Lung microvascular endothelial cell (primary cell): ENCODE measurements around the gene EEF1AKMT3. TPM values are rescaled to one million over a fixed set of nuclear protein-coding genes. Genes with fewer than 3 reads are reported as not detected.

Source experiments
- DNase-seq, 2 donors: peaks; one replicate each; pipeline versions ENCODE4 v3.0.0 to v3.0.0-alpha.2; 2010; ENCODE audit warnings: low read depth in 2 of 2
- total RNA-seq: library from RNA; depleted of rRNA; stranded (reverse); fragments of >200 nt; gene quantifications from 2 replicates; pipeline ENCODE4 v1.2.1, GENCODE V29; 2014

EEF1AKMT3 gene
- total RNA-seq, 1 donor from 2014 or later: 5.0 TPM

DNA sequence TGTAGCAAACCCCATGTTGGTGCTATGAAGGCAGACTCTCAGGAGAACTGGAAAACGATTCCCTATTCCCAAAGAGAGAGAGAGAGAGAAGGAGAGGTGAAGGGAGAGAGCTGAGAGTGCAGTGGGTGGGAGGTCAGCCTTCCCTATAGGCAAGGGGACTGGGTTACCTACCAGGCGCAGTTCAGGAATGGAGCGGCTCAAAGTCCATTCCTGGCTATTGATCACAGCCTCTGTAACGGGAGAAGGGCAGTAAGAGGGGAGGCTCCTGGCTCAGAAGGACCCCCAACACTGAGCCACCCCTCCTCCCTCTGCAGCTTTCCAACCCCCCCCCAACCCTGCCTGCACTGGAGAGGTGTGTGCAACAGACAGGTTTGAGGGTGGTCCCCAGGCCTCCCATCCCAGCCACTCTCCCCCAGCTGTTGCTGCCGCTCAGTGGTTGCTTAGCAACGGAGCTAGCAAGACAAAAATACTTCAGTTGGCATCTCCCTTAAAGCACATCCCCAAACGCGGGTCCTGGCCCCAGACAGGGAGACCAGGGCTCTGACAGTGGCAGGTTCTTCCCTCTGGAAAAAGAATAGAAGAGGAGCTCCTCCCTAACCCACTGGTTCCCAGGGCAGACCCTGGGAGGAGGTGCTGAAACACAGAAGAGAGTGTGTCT is 37.1 kb upstream of the EEF1AKMT3 start:
- DNase-seq: no peak

GRCh38 chr12:57735952-57736740 is 36.3 kb upstream of the EEF1AKMT3 start:
- DNase-seq: peak in 1 of 2 donors; percentile 44

DNA sequence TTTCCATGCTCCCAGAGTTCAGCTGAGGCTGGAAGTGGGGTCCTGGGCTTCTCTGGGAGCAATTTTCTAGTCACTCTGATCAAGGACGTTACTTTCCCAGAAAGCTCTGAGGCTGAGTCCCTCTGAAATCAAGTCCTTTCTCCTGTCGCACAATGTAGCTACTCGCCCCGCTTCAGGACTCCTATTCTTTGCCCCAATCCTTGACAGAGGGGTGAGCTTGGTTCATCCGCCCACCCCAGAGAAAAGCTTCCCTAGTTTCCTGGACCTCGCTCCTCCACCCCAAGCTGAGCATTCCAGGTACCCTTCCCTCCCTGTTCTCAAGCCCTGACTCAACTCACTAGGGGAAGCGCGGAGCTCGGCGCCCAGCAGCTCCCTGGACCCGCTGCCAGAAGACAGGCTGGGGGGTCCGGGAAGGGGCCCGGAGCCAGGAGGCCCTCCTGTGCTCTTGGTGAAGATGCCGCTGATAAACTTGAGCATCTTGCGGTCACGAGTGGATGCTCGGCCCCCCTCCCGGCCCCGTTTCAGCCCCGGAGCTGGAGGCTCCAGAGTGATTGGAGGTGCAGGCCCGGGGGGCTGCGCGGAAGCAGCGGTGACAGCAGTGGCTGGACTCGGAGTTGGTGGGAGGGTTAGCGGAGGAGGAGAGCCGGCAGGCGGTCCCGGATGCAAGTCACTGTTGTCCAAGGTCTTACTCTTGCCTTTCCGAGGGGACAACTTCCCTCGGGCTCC is 35.5 kb upstream of the EEF1AKMT3 start:
- no peak for DNase-seq

DNA sequence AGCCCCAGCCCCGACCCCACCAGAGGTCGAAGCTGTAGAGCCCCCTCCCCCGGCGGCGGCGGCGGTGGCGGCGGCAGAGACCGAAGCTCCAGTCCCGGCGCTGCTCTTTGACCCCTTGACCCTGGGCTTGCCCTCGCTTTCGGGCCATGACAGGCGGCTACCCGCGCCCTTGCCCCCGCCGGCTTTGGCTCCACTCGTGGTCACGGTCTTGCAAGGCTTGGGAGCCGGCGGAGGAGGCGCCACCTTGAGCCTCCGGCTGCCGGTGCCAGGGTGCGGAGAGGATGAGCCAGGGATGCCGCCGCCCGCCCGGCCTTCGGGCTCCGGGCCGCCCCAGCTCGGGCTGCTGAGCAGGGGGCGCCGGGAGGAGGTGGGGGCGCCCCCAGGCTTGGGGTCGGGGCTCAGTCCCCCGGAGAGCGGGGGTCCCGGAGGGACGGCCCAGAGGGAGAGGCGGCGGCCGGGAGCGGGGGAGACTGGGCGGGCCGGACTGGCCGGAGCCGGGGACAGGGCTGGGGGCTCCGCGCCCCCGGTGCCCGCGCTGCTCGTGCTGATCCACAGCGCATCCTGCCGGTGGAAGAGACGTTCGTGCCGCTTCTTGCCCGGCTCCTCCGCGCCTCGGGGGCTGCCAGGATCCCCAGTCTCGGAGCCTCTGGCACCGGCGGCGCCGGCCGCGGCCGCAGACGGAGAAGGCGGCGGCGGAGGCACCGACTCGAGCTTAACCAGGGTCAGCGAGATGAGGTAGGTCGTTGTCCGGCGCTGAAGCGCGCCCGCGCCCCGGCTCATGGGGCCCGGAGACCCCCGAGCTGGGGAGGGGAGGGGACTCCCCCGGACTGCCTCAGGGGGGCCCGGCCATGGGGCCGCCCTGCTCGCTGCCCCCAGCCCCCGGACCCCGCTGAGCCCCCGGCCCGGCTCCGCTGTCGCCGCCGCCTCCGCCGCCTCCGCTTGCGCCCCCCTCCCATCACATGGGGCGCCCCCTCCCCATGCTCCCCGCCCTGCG is 34.6 kb upstream of the EEF1AKMT3 start:
- peak in 1 of 2 donors; percentile 29 for DNase-seq

DNA sequence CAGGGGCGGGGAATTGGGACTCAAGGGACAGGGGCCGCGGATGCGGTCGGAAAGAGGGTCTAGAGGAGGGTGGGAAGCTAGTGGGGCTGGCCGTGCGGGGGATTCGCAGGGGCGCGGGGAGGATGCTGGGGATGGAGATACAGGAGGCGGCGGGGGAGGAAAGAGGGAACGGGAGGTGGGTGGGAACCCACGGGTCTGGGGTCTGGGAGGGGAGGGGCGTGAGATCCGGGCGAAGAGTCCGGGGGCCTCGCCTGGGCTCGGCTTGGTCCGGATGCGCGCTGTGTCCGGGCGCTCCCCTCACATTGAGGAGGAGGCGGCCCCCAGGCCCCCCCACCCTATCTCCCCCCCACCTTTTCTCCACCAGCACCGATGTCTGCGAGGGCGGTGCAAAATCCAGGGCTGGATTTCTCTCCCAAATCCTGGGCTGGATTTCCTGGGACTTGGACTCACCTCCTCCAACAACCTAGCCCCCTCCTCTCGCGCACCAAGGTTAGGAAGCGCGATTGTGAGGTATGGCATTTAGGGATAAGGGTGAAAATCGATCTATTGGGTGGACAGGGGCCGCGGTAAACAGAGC is 33.7 kb upstream of the EEF1AKMT3 start, which contains the start of gene AGAP2:
Gene AGAP2 (minus strand): TSS at position 82 of the 577 bp plus-strand sequence. CDS start 496 bp downstream, outside the sequence.
- no peak for DNase-seq

- DNase-seq: no peak
Observed at GRCh38 chr12:57739387-57739786, 33.0 kb upstream of the EEF1AKMT3 start.

- DNase-seq: no peak
Observed at GRCh38 chr12:57739914-57740538, 32.4 kb upstream of the EEF1AKMT3 start.

- peak; percentile 35 to 58 for DNase-seq
Observed at GRCh38 chr12:57740656-57741412, 31.6 kb upstream of the EEF1AKMT3 start.

- DNase-seq: peak in 1 of 2 donors; percentile 32
Observed at GRCh38 chr12:57741413-57741789, 31.0 kb upstream of the EEF1AKMT3 start.

DNA sequence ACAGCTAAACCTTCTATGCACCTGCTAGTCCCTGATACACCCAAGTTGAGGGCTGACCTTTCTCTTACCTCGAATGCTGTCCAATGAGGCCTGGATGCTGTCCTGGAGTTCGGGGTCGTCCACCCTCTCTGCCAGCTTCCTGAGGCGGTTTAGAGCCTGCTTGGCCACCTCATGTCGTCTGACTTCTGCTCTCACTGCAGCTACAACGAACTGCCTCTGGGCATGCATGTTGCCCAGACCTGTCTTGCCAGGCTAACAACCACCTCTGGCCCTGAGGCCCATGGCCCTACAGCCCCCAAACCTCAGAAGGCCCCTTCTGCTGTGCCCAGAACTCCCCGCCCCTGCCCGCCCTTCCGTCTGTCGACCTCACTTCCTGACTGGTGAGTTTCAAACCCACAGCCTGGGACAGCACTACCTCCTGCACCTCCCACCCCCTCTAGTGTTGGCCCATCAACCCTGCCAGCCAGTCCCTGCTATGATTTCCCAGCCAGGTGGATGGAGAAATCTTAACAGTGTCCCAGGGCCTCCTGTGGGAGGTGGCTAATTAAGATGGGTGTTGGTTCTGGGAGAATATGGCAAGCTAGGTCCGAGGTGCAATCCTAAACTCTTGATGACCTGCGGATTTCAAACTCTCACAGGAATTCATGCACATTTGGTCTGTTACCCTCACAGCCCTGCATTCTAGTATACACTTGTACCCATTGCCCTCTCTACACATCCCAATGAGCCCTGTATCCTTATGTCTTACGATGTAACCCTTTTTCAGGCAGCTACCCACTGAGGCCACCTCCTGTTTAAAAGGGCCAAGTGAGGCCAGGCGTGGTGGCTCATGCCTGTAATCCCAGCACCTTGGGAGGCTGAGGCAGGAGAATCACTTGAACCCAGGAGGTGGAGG is 30.3 kb upstream of the EEF1AKMT3 start:
- DNase-seq: no peak

DNA sequence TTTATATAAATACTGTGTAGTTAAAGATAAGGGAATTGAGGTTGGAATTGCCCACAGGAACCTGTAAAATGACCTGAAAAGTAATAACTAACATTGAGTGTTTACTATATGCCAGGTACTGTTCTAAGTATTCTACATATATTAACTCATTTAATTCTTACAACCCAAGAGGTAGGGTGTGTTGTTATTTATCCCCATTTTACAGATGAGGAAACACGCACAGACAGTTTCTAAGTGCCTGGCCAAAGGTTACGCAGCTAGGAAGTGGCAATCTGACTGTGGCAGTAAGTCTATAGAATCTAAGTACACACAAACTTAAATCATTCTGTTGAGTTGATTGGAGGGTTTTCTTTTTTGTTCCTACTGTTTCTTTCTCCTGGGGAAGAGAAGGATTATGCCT is 28.6 kb upstream of the EEF1AKMT3 start:
- no peak for DNase-seq

GRCh38 chr12:57744194-57744776 is 28.1 kb upstream of the EEF1AKMT3 start:
- peak in 1 of 2 donors; percentile 84 for DNase-seq

DNA sequence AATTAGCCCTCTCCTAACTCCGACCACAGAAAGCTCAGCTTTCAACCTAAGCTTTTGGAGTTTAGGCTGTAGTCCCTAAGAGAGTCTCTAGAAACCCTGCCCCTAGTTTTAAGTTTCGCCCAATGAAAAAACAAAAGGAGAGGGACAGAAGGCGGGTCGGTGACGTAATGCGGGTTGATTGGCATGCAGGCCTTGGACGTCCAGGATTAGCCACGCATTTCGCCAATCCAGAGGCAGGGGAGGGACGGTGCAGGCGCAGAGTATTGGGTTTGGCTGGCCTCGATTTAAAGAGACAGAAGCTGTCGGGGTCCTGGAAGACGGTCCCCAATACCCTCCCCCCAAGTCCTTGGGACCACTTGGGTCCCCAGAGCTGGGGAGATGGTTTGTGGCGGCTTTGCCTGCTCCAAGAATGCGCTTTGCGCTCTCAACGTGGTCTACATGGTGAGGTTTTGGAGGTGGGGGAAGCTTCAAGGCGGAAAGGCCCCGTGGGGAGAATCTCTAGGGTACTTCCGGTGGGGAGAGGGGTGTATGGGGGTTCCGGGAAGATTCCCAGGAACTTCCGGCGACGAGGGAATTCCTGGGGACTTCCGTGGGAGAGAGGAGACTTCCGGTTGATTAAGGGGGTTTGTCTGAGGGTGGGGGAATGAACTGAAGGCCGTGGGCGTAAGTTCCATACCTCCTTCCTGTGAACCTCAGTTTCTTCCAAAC is 27.5 kb upstream of the EEF1AKMT3 start, which contains the start of gene TSPAN31:
Gene TSPAN31 (plus strand): TSS at position 263 of the 708 bp plus-strand sequence. CDS start 116 bp downstream, at position 379.
- peak; percentile 99 for DNase-seq

DNA sequence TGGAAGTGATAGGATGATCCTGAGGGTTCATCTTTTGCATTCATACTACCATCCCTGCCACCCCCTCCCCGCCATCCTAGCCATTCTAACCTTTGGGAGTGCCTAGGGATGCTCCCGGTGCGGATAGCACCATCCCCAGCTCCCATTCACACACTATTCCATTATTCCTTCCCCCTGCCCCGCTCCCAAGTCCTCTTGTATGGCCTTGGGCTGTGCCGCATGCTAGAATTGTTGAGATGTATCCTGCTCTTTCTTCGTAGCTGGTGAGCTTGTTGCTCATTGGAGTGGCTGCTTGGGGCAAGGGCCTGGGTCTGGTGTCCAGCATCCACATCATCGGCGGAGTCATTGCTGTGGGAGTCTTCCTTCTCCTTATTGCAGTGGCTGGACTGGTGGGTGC is 26.9 kb upstream of the EEF1AKMT3 start:
- DNase-seq: no peak

DNA sequence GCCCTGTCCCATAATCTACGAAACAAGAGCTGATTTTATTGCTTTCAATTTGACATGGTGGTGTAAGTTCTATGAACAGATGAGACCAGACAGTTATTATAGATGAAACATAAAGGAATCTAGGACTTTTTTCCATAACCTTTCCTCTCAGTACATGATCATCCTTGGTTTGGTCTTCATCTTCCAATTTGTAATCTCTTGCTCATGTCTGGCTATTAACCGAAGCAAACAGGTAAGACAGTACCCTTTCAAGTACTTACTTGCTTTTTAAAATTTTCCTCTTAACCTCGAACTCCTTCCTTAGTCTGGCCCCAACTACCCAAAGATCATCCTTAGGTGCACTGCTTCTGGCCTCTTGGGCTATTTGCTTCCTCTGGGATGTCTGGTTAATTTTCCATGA is 26.4 kb upstream of the EEF1AKMT3 start:
- DNase-seq: no peak

GRCh38 chr12:57749061-57749460 is 23.4 kb upstream of the EEF1AKMT3 start:
- DNase-seq: no peak
